ENCODE data around the gene TSPAN18. TPM values are rescaled to one million over a fixed set of nuclear protein-coding genes. Genes with fewer than 3 reads are reported as not detected.

The TSPAN18 gene
- total and polyA plus RNA-seq, 10 of the 15 experiments (the other 5 are each of a cell fraction or from before 2014, with no cell fraction given) = 0.02 to 0.77 (median 0.13) TPM; not detected in 1

GRCh38 chr11:44809283-44809682 lies 82.5 kb downstream of the TSPAN18 start:
- H3K79me2 ChIP-seq (ENCODE audit: control insufficient read depth, insufficient read depth, low read length) = no peaks in the 10 kb centered on the region
- no peaks in the 10 kb centered on the region for H3K9me3 ChIP-seq (replicated peaks; ENCODE audit: control insufficient read depth, insufficient read depth, low read length)
- ChIA-PET POLR2A (no interaction called here), CTCF (interaction anchor here (1.1 kb wide), 1 partner anchor 34 kb away, joined by 3 read pairs; no protein-coding TSS in a partner anchor), SMC1A (ENCODE audit: uncharacterized antibody, unreplicated experiment) (interaction anchor here (1.4 kb wide), 1 partner anchor 73 kb away, joined by 3 read pairs; no protein-coding TSS in a partner anchor), RAD21 (ENCODE audit: unreplicated experiment) (no interaction called here)
- no peak overlapping the region for H3K27ac ChIP-seq (ENCODE audit: control insufficient read depth, insufficient read depth)
- no peak overlapping the region for H3K4me2 ChIP-seq (ENCODE audit: control insufficient read depth, insufficient read depth)
- no peak overlapping the region for H3K4me3 ChIP-seq
- no peaks in the 10 kb centered on the region for H4K20me1 ChIP-seq (ENCODE audit: control insufficient read depth, insufficient read depth)
- H2AFZ ChIP-seq (ENCODE audit: control insufficient read depth, low read depth, low read length) = no peak overlapping the region
- FAIRE-seq = no peak
- 62% methylated on average over 5 of the region's 6 CpGs for WGBS (ENCODE audit: insufficient coverage, insufficient replicate concordance, low lambda C conversion rate, missing lambda C conversion rate)
- no peaks in the 10 kb centered on the region for H3K36me3 ChIP-seq (ENCODE audit: control insufficient read depth in 2 of 2, insufficient read depth in 2 of 2, low read length in 1 of 2)
- BruUV-seq (replicated peaks) = no TSS peak
- H3K9ac ChIP-seq (ENCODE audit: control insufficient read depth, insufficient read depth, low read length) = no peak overlapping the region
- intact Hi-C loops (cut with micrococcal nuclease; ENCODE audit: unreplicated experiment) (no loop called here), in situ Hi-C loops (cut with MboI) (no loop called here)
- ATAC-seq = no peak
- H3K4me1 ChIP-seq (ENCODE audit: control insufficient read depth, insufficient read depth, low read length) = no peaks in the 10 kb centered on the region
- H3K27me3 ChIP-seq (replicated peaks in 1 of 2; ENCODE audit: control insufficient read depth in 2 of 2, insufficient read depth in 2 of 2, low read length in 1 of 2) = no peaks in the 10 kb centered on the region; a peak in 2 of 4 replicates
- TF ChIP-seq, protein P1, sequence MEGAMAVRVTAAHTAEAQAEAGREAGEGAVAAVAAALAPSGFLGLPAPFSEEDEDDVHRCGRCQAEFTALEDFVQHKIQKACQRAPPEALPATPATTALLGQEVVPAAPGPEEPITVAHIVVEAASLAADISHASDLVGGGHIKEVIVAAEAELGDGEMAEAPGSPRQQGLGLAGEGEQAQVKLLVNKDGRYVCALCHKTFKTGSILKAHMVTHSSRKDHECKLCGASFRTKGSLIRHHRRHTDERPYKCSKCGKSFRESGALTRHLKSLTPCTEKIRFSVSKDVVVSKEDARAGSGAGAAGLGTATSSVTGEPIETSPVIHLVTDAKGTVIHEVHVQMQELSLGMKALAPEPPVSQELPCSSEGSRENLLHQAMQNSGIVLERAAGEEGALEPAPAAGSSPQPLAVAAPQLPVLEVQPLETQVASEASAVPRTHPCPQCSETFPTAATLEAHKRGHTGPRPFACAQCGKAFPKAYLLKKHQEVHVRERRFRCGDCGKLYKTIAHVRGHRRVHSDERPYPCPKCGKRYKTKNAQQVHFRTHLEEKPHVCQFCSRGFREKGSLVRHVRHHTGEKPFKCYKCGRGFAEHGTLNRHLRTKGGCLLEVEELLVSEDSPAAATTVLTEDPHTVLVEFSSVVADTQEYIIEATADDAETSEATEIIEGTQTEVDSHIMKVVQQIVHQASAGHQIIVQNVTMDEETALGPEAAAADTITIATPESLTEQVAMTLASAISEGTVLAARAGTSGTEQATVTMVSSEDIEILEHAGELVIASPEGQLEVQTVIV (IDR thresholded peaks at IDR 0.05; ENCODE audit: borderline replicate concordance, partially characterized antibody) = no peak
- TF ChIP-seq KDM1A (IDR thresholded peaks at IDR 0.05; ENCODE audit: borderline replicate concordance) = no peak
- no peak for TF ChIP-seq ZSCAN29 (IDR thresholded peaks at IDR 0.05)
- TF ChIP-seq MYB (IDR thresholded peaks at IDR 0.05; ENCODE audit: borderline replicate concordance, low read depth, low read length) = no peak
- no peak for TF ChIP-seq CHD4 (IDR thresholded peaks at IDR 0.05)
- no peak for DNase-seq (ENCODE audit: low read depth, low spot score)
